ENCODE data around the gene DIP2A.
"Not testable (repeated sequence)": the region's sequence is repeated elsewhere in the genome, so short reads cannot be mapped to it uniquely, and the experiment has no call there.

Gene DIP2A

DNA sequence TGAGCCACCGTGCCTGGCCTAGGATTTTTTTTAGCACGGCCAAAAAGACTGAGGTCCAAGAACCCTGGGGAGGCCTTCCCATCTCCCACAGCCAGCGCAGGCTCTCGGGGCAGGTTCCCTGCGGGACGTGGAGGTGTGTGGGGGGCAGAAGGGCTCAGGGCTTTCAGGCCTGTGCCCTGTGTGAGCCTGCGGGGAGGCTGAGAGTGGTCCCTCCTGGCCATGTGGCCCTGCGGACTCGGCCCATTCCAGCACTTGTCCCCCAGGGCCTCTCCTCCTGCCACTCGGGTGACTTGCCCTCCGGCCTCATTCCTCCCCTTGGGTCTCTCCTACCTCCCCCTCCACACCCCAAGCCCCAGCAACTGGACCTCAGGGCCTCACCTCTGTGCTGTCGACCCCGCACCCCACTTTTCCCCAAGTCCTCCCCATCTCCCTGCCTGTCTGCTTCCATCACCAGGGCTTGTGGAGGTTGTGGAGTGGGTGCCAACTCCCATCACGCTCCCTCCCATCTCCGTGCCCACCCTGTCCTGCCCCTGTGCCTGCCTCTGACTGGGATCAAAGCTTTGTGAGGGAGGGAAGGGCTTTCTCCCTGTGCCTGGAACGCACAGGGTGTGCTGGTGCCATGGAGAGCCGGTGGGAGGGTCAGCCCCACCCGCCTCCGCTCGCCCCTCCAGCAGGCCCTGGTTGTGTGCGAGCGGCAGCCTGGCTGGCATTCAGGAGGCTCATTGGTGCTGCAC is 32.2 kb upstream of the DIP2A start:
- DNase-seq = no peak

DNA sequence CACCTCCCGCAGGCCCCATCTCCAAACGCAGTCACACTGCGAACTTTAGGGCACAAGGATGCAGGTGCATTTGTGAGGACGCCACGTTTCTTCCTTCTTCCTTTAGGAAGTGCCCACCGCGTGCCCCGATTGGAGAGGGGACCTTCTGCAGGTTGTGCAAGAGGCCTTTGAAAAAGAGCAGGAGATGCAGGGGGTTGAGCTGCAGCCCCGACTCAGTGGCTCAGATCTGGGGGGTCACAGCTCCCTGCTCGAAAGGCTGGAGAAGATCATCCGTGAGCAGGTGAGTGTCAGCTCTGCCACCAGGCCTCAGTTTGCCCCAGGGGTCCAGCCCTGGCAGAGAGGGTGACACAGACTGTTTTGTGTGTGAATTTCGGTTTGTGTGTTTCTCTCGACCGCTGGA is 31.2 kb upstream of the DIP2A start:
- no peak for DNase-seq

DNA sequence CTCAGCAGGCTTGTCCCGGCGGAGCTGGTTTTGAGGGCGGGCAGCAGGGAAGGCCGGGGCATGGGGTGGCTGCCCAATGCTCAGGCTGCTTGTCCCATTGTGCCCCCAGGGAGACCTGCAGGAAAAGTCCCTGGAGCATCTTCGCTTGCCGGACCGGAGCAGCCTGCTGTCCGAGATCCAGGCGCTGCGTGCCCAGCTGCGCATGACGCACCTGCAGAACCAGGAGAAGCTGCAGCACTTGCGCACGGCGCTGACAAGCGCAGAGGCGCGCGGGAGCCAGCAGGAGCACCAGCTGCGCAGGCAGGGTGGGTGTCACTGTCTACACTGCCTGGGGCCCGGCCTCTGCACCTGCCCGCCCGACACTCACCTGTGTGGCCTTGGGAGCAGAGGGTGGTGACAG is 30.4 kb upstream of the DIP2A start:
- DNase-seq = no peak

DNA sequence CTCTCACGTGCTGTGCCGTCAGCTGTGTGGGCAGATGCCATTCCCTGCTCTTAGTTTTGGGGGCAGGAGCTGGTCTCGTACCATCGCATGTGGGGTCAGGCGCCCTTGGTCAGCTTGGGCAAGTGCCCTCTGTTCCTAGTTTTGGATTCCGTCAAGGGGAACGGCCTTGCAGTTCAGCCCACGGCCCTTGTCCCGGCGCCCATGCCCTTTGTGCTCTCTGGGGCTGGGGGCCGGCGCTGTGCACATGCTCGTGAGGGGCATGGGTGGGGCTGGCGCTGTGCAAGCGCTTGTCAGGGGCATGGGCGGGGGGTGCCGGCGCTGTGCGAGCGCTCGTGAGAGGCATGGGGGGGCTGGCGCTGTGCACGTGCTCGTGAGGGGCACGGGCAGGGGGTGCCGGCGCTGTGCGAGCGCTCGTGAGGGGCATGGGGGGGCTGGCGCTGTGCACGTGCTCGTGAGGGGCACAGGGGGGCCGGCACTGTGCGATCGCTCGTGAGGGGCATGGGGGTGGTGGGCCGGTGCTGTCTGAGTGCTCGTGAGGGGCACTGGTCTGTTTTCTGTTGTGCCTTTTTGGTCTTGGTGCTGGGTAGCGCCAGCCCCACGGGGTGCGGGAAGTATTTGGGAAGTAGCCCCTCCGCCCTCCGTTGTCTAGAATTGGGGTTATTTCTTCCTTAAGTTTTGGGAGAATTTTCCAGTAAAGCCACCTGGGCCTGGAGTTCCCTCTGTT is 29.5 kb upstream of the DIP2A start:
- no peak for DNase-seq

DNA sequence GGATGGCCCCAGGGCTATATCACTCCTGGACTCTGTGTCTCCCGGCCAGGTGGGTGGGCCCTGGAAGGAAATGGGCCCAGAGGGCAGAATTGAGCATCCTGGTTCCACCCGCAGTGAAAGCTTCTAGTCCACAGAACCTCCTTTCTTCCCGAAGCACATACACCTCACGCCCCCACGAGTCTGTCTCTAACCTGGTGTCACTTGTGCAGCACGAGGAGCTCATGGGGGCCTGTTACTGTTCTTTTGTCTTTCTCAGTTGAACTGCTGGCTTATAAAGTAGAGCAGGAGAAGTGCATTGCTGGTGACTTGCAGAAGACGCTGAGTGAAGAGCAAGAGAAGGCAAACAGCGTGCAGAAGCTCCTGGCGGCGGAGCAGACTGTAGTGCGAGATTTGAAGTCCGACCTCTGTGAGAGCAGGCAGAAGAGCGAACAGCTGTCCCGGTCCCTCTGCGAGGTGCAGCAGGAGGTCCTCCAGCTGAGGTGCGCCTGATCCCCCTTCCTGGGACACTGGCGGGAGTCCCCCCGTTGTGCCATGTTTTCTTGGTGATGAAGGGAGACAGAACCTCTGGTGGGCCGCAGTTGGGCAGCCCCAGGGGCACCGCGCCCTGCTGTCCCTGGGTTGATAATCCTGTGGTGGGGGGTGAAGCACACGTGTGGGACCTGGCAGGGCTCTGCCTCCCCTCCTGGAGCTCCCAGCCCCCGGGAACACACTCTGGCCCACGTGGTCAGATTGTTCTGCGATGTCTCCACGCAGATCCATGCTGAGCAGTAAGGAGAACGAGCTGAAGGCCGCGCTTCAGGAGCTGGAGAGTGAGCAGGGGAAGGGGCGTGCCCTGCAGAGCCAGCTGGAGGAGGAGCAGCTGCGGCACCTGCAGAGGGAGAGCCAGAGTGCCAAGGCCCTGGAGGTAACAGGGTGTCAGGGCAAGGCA is 28.7 kb upstream of the DIP2A start:
- no peak for DNase-seq

DNA sequence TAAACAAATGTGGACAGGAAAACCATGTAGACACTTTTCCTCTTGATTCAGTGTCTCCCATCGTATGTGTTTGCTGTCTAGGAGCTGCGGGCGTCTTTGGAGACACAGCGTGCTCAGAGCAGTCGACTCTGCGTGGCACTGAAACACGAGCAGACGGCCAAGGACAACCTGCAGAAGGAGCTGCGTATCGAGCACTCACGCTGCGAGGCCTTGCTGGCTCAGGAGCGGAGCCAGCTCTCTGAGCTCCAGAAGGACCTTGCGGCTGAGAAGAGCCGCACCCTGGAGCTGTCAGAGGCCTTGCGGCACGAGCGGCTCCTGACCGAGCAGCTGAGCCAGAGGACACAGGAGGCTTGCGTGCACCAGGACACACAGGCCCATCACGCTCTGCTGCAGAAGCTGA is 27.2 kb upstream of the DIP2A start:
- DNase-seq = no peak

DNA sequence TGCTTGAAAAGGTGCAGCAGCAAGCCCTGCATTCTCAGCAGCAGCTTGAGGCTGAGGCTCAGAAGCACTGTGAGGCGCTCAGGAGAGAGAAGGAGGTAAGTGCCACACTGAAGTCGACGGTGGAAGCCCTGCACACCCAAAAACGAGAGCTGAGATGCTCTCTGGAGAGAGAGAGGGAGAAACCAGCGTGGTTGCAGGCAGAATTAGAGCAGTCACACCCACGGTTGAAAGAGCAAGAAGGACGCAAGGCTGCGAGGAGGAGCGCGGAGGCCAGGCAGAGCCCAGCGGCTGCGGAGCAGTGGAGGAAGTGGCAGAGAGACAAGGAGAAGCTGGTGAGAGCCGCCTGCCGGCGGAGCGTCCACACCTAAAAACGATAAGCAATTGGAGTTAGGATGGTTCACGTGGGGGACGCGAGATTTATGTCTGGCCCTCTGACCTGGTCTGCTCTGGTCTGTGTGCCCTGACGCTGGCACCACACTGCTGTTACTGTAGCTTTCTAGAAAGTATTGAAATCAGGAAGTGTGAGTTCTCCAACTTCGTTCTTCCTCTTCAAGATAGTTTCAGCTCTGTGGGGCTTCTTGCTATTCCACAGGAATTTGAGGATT is 26.7 kb upstream of the DIP2A start:
- no peak for DNase-seq

DNA sequence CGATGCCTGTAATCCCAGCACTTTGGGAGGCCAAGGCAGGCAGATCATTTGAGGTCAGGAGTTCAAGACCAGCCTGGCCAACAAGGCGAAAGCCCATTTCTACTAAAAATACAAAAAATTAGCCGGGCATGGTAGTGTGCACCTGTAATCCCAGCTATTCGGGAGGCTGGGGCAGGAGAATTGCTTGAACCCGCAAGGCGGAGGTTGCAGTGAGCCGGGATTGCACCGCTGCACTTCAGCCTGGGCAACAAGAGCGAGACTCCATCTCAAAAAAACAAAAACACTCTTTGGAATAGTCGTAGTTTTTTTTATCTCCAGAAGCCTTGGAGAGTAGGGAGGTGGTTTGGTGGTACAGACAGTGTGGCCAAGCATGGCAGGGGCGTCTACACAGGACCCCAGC is 25.6 kb upstream of the DIP2A start:
- not testable (repeated sequence) for DNase-seq

DNA sequence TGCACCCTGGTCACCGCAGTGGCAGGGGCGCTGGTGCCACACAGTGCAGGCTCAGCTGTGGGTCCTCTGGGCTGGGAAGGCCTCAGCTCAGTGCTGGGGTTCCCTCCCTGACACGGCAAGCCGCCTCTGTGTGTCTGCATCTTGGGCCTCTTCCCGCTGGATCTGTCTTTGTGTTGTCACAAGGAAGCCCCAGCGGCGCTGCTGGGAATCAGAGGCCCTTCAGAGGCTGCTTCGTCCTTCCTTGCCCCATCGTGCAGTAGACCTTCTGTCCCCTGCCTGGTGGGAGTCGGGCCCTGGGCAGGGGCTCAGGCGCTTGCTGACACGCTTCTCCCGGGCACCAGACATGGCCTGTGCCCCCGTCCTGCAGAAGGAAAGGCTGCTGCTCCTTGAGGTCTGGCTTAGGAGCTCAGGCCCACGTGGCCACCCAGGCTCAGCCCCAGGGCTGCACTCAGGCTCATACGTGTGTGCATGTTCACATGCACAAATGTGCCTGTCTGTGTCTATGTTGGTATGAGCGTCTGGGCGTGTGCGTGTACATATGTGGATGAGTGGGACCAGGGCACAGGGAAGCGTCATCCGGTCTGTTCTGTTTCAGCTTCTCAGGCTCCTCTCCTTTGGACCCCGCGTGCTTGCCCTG is 24.3 kb upstream of the DIP2A start:
- DNase-seq = no peak

DNA sequence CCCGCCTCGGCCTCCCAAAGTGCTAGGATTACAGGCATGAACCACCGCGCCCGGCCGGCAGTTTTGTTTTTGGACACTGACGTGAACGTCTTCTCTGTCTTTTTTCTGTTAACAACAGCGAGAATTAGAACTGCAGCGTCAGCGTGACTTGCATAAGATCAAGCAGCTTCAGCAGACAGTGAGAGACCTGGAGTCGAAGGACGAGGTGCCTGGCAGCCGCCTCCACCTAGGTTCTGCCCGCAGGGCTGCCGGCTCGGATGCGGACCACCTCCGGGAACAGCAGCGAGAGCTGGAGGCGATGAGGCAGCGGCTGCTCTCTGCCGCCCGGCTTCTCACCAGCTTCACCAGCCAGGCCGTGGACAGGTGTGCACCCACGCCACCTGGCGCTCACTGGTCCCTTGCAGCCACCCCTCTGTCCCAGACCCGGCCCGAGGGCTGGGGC is 22.9 kb upstream of the DIP2A start:
- DNase-seq = no peak

DNA sequence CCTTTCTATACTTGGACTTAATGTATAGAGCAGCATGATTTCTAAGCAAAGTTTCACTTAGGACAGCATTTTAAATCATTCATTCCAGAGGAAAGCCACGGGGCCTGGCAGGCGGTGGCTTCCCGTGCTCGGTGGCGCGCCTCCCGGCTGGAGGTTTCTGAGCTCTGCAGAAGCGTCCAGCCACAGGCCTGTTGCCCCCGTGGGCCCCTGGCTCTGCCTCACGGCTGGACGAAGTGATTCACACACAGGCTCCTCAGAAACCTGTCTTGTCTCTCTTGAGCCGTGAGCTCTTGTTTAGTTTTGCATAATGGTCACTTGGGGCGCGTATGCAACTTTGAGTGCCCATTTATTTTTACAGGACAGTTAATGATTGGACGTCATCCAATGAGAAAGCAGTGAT is 22.1 kb upstream of the DIP2A start:
- no peak for DNase-seq

DNA sequence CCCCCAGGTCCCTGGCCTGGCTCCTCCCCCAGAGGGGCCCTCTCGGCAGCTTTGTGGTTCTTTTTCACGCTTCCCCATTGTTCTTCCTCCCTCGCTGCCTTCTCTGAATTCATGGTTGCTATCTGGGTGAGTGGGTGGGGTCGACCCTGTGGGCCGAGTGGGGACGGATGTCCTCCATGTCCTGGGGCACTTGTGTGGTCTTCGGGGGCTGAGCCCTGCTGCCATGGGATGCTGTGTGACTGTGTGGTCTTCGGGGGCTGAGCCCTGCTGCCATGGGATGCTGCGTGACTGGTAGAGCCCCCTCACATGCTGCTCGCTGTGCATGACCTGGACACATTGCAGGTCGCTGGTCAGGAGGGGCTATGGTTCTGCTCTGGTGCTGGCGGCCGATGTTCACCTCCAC is 21.6 kb upstream of the DIP2A start:
- DNase-seq = no peak

DNA sequence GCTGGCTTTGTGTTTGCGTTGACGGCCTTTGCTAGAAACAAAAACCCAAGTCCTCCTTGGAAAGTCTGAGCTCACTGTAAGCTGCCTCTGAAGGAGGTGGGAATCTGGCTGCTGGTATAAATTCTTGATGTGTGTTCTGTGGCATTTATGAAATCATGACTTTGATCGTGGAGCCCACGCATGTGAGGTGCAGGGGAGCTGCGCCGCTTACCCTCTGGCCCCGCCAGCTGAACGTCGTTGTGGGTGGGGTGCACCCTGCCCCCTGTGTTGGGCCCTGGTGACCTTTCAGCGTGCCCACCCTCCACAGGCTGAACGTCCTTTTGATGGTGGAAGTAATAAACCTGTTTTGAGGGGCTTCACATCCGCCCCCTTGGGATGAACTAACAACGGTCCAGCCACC is 21.2 kb upstream of the DIP2A start:
- no peak for DNase-seq

DNA sequence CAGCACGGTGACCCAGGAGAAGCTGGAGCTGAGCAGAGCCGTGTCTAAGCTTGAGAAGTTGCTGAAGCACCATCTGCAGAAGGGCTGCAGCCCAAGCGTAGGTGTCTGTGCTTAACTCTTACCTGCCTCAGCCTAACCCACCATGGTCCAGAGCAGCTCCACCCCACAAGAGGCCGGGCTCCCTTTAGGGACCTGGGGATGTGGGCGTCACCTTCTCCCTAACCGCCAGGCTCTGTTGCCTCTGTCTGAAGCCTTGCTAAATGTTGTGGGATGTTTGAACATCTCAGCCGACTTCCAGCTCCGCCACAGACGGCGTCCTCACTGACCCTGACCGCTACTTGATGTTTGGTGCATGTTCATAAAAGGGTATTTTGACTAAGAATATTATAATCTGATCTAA is 20.4 kb upstream of the DIP2A start:
- no peak for DNase-seq

DNA sequence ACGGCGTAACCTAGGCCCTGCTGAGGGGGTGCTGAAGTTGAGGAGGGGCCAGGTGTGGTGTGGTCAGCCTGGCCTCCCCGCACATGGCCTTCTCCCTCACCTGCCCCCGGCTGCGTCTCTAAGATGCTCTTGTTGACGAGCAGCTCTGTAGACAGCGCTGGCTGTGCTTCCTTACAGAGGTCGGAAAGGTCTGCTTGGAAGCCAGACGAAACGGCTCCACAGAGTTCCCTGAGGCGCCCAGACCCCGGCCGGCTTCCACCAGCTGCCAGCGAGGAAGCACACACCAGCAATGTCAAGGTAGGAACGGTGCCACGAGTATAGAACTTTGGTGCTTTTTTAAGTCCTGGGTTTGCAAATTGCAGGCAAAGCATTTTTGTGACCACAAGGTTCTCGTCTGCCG is 18.8 kb upstream of the DIP2A start:
- DNase-seq = no peak

DNA sequence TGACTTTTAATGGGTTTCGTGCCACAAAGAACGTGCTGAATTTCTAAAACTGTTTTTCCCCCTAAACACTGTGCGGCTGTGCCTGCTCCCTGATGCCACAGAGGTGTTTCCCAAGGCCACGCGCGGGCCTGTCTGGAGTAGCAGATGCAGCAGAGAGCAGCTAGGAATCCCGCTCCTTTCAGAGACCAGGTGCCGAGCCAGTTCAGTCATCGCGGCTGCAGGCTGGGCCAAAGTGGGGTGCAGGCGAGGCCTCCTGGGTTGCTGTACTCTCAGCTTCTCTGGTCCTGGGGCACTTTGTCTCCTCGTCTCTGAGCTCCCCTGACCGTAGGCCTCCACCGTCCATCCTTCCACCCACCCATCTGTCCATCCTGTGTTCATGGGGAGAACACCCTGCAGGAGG is 17.4 kb upstream of the DIP2A start:
- no peak for DNase-seq

DNA sequence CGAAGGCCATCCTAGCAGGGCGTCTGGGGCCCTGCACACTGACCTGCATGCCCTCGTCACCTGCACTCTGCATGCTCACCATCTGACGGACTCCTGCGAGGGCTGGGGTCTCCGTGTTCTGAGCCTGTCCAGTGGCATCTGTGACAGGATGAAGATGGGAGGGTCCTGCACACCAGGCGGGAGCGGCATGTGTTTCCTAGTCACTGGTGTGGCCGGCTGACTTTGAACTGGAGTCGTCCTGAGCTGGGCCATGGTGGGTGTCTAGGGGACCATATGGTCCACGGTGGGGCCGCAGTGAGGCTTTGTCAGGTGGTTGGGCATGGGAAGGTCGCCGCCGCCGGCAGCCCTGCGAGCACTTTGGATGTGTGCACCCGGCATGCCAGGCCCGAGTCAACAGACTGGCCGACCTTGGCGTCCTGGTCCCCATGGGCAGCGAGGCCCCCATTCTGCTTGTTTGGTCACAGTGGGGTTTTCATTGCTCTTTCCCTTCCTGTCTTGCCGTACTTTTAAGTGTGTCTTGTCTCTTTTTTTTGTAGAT is 16.7 kb upstream of the DIP2A start:
- no peak for DNase-seq

DNA sequence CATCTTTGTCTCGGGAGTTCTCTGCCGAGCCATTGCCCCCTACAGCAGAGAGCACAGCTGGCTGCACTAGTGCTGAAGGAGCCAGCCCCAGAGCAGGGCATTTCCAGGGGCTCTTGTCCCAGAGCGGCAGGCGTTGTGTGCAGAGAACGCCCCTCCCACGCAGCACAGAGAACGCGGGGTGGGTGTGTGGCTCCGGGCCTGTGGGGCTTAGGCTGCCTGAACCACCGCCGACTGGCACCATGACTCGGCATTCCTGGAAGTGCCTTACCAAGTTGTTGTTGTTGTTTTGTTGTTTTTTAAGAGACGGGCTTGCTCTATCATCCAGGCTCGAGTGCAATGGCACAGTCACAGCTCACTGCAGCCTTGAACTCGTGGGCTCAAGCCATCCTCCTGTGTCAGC is 15.8 kb upstream of the DIP2A start:
- no peak for DNase-seq

DNA sequence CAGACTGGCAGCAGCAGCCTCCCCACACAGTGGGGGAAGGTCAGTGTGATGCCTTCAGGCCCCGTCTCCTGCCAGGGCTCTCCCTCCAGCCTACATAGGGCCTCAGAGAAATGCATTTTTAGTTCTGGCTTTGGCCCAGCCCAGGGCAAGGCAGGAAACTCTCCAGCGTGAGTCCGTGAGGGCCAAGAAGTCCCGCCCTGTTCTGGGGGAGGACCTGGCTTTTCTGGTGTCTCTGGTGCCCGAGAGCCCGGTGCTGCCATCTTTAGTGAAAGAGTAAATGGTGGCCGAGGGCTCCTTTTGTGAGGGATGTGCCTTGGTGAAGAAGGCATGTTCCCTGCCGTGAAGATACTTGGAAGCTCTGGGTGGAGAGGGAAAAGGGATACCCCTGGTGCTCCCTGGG is 14.8 kb upstream of the DIP2A start:
- DNase-seq = no peak

DNA sequence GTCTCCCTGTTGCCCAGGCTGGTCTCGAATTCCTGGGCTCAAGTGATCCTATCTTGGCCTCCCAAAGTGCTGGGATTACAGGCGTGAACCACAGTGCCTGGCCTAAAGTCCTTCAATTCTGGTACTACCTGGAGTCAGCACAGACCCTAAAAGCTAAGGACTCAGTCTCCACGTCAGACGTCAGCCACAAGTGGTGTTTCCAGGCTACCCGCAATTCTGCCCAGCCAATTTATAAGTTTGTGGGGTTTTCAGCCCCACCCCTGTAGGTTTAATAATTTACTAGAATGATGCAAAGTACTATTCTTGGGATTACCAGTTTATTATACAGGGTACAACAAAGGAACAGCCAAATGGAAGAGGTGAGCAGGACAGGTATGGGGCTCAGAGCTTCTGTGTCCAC is 10.6 kb upstream of the DIP2A start:
- no peak for DNase-seq

DNA sequence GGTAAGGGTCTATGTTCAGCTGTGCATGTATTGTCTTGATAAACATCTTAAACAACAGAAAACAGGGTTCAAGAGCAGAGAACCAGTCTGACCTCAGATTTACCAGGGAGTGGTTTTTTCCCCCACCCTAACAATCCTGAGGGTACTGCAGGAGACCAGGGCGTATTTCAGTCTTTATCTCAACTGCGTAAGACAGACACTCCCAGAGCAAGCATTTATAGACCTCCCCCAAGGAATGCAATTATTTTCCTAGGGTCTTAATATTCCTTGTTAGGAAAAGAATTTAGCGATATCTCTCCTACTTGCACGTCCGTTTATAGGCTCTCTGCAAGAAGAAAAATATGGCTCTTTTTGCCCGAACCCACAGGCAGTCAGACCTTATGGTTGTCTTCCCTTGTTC is 9.8 kb upstream of the DIP2A start:
- DNase-seq = not testable (repeated sequence)

DNA sequence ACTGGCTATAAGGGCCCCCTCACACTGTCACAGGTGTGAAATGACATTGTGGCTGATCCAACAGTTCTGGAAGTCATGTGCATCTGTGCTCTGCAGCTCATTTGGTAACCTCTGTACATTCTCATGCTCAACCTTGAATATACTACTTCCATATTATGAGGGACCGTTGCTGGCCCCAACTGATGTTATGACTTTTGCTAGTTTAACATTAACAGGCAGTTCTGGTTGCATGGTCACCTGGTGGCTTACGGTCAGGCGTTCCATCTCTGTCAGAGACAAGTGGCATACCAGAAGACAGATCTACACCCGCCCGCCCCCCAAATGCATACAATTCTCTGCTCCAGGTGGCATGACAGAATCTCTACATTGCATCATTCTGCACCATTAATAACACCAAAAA is 6.0 kb upstream of the DIP2A start:
- DNase-seq = no peak

All from activated naive CD4-positive, alpha-beta T cell (primary cell).